Measurements from ENCODE around the gene PRSS12.
"Not testable (repeated sequence)": the region's sequence is repeated elsewhere in the genome, so short reads cannot be mapped to it uniquely, and the experiment has no call there.

PRSS12 gene, protein sequence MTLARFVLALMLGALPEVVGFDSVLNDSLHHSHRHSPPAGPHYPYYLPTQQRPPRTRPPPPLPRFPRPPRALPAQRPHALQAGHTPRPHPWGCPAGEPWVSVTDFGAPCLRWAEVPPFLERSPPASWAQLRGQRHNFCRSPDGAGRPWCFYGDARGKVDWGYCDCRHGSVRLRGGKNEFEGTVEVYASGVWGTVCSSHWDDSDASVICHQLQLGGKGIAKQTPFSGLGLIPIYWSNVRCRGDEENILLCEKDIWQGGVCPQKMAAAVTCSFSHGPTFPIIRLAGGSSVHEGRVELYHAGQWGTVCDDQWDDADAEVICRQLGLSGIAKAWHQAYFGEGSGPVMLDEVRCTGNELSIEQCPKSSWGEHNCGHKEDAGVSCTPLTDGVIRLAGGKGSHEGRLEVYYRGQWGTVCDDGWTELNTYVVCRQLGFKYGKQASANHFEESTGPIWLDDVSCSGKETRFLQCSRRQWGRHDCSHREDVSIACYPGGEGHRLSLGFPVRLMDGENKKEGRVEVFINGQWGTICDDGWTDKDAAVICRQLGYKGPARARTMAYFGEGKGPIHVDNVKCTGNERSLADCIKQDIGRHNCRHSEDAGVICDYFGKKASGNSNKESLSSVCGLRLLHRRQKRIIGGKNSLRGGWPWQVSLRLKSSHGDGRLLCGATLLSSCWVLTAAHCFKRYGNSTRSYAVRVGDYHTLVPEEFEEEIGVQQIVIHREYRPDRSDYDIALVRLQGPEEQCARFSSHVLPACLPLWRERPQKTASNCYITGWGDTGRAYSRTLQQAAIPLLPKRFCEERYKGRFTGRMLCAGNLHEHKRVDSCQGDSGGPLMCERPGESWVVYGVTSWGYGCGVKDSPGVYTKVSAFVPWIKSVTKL

DNA sequence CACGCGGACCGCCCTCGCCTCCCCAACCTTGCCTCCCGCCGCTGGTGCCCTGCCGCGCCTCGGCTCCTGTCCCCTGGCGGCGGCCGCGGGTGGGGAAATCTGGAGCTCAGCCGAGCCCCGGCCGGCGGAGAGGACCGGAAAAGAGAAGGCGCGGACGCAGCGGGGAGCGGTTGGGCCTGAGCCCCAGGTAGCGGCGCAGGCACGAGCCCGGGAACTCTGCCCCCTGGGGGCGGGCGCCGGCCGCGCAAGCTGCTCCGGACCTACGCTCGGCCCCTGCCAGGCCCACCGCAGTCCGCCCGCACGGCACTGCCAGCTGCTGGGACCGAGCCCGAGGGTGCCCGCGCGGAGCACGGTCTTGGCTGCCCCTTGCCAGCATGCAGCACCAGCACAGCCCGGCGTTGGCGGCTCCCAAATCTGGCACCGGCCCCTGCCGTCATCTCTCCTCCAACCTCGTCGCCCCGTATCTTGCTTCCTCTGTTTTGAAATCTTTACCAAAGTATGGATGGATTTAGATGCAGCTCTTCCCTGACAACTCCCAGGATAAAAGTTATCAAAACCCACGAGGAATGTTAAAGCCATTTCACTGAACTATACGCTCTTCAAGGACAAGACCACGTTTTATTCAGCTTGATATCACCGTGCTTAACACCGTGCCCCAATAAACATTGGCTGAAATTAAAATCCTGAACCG, at the start of gene PRSS12:
PRSS12 (minus strand) TSS at position 161 of the 691 bp plus-strand sequence. CDS start 283 bp downstream, outside the sequence.
- DNase-seq = peak; percentile 58

DNA sequence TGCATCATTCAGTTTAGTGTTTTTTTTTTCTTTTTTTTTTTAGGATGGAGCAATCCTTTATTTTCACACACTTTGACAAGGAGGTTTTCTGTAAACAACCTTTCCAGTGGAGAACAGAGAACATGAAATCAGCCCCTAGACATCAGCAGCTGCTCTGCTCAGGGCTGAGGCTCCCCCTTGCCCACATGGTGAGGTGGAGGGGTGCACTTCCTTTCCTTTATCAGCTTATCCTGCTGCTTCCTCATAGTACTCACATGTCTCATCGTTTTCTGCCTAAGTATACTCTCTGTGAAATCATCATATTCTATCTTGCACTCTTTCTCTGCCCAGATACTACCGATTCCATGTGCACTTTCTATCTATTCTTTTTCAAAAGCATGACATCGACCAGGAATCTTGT, 47.6 kb upstream of the PRSS12 start:
- DNase-seq = no peak

DNA sequence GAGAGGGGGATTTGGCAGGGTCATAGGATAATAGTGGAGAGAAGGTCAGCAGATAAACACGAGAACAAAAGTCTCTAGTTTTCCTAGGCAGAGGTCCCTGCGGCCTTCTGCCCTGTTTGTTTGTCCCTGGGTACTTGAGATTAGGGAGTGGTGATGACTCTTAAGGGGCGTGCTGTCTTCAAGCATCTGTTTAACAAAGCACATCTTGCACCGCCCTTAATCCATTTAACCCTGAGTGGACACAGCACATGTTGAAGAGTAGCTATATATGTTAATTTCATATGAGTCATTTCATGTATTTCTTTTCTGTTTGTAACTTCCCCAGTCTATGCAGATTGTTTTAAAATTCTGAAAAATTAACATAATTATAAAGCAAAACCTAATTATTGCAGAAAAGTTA, 47.1 kb upstream of the PRSS12 start:
- not testable (repeated sequence) for DNase-seq

DNA sequence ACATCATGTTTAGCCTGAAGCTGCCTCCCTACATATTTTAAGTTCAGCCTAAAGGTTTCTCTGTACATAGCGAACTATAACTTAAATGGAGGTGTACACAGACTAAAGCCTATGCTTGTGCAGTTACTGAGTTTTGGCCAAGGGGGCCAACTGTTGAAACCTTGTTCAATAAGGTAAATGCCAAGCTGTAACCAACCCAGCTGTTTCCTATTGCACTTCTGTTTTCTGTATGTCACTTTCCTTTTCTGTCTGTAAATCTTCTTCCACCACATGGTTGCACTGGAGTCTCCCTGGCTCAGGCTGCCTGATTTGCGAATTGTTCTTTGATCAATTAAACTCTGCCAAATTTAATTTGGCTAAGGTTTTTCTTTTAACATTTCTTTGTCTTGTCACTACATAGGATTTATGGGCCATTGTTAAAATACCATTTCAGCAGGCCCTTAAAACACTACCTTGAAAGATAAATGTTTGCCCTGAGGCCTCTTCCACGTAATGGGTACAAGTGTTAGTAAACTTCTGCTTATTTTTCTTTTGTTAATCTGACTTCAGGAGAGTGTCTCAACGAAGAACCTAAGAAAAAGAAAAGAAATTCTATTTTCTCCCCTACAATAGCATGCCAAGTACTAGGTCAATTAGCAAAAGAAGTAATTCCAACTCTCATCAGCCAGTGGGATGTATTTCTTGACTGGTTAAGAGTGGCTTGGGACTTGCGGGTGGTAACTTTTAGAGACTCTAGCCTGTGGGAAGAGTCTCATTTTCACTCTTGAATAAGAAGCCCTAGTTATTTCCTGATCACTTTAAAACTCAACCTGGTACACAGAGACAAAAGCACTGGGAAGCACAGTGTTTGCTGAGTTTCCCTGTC, 45.7 kb upstream of the PRSS12 start:
- DNase-seq = no peak

DNA sequence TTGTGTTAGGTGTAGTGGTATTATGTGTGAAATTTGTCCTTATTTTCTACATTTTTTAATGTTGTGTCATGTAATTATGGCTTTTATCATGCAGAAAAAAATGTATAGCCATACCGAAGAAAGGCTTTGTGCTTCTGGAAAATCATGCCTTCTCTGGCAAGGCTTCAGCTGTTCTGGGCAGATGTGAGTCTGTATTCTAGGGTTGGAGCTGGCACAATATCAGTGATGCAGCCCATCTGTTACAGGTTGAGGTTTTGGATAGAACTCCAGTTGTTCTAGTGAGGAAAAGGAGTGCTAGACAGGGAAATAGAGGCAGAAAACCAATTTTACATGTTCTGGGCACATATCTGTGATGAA, 44.8 kb upstream of the PRSS12 start:
- DNase-seq = no peak

DNA sequence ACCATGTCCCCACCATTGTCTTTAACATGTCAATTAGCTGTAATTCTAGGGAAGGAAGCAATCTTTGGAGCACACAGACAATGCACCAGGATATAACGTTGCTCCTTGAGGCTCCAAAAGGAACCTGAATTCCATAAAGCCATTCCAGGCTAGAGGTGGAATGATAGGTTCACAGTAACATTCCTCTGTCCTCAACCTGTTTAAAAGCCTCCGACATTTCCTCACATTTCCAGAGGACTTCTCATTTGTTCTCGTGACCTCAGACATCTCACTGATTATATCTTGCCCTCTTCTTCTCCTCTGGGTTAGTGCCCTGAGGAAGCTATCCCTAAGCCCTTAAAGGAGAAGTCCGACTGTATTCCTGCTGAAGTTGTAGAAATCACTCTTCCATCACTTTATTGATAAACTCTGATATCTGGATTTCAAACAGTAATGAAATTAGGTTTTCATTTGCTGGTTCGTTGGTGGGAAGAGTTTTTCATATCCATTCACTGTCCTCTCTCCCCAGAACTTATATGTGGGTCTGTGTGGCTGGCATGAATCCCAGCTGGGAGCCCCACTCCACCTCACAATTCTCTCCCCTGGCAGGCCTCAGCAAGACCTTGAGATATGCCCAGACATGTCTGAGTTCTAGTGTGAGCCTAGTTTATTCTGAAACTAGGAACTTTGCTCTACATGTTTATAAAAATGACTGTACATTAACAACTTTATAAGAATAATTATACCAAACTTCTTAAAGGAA, 44.2 kb upstream of the PRSS12 start:
- DNase-seq = no peak

DNA sequence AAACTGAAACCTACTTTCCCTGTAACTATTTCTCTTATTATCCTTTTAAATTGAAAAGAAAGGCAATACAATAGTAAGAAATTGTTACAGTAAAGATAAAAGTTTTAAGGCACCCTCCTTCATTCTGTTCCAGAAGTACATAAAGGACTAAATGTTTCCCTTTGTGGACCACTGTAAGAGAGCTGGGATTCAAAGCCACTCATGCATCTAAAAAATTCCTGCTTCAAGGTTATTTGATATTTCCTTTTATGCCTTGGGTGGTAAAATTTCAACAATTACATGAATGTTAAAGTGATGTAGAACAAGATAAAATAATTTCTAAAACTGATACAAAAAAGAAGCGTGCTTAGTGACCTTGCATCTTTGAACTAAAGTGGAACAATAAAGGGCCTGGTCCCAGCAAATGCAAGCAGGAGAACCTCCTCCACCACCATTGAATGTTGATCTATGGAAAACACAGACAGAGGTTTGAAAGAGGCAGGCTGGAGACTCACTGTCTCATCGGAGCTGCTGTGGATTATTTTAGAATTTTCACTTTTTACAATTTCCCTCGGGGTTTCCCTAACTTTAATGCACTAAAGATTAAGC, 42.3 kb upstream of the PRSS12 start:
- DNase-seq = no peak

DNA sequence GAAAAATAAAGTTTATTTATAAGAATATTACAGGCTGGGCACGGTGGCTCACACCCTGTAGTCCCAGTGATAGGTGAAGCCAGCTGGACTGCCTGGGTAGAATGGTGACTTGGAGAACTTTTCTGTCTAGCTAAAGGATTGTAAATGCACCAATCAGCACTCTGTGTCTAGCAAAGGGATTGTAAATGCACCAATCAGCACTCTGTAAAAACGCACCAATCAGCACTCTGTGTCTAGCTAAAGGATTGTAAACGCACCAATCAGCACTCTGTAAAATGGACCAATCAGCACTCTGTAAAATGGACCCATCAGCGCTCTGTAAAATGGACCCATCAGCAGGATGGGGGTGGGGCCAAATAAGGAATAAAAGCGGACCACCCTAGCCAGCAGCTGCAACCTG, 39.7 kb upstream of the PRSS12 start:
- DNase-seq = not testable (repeated sequence)

DNA sequence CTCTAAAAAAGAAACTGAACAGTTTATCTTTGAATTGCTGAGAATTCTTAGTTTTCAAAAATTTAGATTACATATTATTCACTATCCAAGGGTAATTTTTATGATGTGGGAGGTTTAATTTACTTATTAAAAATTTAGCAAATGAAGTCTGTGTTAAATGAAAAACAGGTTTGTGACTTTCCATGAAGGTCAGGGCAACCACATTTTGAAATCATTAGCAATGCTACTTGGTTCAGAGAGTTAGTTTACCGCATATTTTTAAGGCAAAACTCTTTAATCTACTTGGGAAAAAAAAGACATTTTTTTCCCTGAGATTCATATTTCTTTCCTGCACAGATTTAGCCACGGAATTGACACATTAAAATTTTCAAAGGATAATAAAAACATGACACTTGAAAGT, 37.3 kb upstream of the PRSS12 start:
- DNase-seq = no peak

DNA sequence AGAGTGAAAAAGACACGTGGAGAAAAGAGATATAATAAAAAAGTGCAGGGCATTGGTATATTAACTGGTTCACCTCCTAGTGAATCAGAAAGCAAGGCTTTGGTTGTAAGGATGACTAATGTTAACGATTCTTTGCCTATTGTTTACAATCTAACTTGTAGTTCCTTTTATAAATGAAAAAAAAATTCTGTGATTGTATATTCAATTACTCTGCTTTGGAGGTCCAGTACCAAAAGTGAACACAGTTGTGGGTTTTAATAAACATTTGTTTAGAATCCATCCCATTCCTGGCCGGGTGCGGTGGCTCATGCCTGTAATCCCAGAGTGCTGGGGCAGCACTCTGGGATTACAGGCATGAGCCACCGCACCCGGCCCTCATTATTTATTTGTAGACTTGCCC, 36.9 kb upstream of the PRSS12 start:
- no peak for DNase-seq

DNA sequence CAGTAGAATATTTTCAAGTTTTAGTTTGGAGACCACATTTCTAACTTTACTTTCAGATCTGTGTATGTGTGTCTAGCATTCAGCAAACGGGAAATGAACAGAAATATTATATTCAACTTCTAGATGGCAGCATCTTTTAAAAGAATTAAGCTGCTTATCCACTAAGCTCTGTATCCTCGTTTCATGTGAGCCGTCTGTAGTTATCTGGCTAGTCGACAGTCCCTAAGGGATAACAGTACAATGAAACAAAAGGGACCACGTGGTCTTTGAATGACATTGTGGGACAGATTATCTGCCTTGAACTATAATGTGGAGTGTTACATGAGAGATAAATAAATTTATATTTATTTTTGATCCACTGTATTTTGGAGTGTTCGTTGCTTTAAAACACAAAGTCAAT, 35.8 kb upstream of the PRSS12 start:
- DNase-seq = no peak

DNA sequence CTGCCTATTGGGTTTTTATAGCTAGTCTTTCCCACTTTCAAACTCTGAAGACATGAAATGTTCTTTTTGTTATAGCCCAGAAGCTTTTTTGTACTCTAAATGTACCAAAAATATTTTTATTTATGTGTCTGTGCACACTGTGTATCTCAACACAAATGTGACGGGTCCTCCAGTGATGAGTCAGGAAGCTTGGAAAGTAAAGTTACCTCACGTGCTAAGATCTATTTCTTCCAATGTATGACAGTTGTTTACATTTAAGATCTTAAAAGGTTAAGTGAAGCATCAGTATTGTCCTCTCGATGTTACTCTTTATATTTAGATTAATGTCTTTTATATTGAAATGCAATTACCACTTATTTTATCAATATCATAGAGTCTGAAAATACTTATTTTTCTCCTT, 29.1 kb upstream of the PRSS12 start:
- no peak for DNase-seq

DNA sequence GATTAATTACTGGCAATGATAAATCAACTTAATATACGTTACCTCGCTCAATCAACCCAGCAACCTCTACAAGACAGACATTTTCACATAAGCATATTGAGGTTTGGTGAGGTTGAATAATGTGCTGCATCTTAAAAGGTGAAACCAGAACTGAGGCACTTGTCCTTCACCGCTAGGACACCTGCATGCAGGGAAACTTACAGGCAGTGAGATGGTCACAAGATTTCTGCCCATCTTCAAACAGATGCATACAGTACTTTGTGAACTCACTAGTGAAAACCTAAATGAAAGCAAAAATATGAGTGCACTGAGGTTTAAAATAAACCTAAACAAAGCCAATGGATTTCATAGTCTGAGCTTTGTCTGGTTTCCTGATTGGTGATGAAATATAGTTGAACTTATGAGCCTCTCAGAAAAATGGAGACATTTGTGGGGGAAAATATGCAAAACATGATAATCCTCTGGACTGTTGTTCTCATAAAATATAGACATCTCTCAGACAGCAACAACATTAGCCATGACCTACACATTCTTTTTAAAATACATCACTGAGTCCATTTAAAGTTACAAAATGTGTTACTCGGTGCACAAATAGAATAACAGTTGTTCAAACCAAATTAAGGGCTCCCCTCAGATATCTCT, 20.9 kb upstream of the PRSS12 start:
- no peak for DNase-seq

DNA sequence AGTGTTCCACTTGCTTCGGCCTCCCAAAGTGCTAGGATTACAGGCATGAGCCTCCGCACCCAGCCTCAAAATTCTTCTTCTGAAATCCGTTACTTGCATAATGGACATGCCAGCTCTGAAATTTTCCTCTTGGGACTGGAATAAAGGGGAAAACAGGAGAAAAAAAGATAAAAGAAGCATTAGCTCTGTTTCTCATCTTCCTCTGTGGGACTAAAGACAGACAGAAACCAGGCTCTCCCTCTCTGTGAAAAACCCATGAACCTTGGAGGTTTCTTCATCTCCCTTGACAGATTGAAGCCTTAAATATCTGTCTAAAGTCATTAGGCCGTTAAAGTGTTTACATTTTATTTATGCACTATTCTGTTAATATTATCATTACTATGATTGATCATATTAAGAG, 19.4 kb upstream of the PRSS12 start:
- no peak for DNase-seq

DNA sequence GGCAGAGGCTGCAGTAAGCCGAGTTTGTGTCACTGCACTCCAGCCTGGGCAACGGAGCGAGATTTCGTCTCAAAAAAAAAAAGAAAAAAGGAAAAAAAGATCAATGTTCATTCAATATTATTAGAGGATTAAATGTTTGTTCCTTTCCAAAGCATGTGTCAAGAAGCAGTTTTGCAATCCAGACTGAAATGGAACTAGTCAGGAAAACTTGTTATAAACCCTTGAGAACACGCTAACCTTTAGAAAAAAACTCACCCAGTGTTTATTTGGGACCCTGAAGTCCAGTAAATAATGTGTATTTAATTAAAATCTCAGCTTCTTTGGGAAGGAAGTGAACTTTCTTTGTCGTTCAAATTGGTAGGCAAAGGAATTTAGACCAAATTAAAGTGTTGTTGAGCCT, 16.4 kb upstream of the PRSS12 start:
- DNase-seq = no peak

DNA sequence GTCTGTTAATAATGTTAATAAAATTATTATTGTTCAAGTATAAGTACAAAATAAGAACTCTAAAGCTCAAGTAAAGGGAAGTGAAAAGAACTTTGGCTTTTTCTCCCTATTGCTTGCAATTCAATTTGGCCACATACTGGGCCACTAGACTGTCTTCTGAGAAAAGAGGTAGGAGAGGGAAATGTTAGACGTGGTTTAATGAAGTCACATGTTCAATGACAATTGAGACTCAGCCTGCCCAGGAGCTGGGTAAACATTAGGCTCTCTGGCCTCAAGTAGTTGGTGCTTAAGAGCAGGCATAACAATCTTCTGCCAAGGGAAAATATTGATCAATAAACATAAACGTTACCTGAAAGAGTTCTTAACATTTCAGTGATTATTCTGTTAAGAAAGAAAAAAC, 15.1 kb upstream of the PRSS12 start:
- no peak for DNase-seq

DNA sequence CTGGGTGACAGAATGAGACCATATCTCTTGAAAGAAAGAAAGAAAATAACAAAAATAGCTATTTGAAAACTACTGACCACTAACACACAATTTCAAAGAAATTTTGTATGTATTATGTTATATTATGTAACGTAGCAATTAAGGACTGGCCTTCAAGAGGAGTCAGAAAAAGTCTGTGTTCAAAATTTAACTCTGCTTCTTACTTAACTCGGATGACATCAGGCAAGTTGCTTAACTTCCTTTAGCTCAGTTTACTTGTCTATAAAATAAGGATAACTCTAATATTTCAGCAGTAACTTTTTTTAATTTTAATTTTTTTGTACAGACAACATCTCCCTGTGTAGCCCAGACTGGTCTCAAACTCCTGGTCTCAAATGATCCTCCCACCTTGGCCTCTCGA, 14.6 kb upstream of the PRSS12 start:
- DNase-seq = no peak

DNA sequence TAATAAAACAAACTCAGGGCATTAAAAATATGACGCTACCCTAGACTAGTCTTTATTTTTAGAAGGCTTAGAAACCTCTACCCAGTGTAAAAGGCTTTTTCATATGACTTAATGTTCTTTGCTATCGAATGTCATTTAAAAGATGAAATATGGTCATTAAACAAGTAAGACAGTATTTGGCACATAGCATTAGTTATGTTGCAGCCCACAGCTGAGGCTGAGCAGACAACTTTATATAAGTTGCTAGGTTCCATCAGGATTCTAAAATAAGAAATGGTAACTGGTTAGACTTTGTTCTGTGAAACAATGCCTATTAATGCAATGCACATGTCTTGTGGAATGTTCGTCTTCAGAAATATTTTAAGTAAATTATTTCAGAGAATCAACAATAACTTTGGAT, 10.4 kb upstream of the PRSS12 start:
- no peak for DNase-seq

DNA sequence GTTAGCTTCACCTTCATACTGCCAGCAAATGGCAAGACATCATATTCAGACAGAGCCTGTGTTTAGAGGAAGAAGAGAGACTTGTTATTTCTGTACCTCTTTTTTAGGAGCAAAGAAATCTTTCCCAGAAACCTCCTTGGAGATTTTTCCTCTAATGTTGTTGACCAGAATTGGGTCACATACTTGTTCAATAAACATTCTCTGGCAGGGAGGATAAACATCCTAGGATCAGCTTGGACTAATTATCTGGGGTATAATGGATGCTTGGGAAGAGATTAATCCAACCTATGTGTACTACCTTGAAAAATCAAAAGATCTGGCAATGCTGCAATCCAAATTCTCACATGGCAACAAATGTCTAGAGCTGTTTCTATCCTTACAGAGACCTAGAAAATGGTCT, 8.4 kb upstream of the PRSS12 start:
- no peak for DNase-seq

DNA sequence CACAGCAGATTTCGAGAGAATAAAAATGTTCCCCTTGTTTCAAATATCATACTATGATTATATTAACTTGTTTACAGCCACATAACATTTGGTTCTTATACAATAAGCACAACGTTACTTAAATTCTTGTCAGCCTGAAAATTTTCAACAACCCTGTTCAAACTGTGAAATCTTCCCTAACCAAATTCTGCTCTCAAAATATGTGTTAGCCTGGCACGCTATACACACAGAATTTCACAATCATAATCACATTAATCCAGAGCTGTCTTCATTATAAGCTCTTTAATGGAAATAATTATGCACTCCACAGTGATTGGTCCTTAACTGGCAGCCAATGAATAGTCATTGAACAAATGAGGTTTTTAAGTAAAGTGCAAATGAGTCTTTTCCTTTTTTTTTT, 7.3 kb upstream of the PRSS12 start:
- DNase-seq = no peak

DNA sequence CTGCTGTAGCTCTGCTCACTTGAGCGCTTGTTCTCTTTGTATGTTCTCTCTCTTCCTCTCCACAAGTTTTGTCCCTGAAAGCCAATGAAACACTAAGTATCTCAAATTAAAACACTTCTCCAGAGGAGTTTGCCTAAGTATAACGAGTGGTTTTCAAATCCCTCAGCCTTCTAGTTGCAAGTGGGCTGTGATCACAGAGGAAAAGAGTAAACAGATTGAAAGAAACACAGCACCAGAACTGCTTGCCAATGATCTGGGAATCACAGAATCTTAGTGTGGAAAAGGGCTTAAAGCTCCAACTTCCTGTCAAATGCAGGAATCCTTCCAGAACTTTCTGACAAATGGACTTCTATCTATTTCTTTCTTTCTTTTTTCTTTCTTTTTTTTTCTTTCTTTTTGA, 4.8 kb upstream of the PRSS12 start:
- DNase-seq = no peak

Measured in stimulated activated CD4-positive, alpha-beta T cell treated with anti-CD3 and anti-CD28 coated beads, Interleukin-12 subunit alpha, Interleukin-12 subunit beta, amount 100 ng/mL, for 4 hours (primary cell).